GM21390 (cell line): ENCODE measurements around the gene RASGEF1B.

Source experiments
- ATAC-seq: cut with Tn5 transposase; IDR thresholded peaks from one replicate; pipeline ENCODE4 v1.9.1; 2021; ENCODE audit not compliant: unreplicated experiment

The RASGEF1B gene

DNA sequence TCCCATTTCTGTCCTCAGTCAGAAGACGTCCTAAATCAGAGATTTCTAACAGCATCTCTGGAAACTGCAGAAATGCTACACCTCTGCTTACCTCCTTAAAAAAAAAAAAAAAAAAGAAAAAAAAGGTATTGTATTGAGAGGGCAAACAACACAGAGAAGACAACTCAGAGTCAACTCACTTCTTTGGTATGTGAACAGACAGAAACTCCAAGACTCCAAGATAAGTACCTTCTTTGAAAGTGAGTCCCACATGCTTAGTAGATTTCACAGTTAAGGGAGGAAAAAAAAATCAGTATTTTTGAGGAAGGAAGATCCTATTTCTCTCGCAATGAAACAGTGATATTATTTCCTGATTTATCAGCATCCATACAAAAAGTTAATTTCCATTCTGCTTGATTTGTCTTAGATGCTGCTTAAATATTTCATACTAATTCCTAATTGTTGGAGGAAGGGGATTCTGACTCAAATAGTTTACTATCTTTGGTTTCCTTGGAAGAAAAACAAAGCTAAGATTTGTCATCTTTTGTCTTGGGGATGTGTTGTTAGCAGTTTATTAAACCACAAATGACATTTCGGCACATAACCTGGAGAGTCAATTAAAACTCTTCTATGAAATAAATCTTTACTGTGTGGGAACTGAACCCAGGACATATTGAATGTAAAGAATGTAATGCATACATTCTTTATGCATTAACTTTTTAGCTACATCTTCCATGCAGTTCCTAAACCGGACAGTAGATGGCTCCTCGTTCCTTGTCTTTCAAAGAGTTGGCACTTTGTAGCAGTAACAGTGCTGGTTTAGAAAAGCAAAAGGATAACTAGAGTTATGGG lies 4.7 kb downstream of the RASGEF1B start:
- ATAC-seq, result no peak

DNA sequence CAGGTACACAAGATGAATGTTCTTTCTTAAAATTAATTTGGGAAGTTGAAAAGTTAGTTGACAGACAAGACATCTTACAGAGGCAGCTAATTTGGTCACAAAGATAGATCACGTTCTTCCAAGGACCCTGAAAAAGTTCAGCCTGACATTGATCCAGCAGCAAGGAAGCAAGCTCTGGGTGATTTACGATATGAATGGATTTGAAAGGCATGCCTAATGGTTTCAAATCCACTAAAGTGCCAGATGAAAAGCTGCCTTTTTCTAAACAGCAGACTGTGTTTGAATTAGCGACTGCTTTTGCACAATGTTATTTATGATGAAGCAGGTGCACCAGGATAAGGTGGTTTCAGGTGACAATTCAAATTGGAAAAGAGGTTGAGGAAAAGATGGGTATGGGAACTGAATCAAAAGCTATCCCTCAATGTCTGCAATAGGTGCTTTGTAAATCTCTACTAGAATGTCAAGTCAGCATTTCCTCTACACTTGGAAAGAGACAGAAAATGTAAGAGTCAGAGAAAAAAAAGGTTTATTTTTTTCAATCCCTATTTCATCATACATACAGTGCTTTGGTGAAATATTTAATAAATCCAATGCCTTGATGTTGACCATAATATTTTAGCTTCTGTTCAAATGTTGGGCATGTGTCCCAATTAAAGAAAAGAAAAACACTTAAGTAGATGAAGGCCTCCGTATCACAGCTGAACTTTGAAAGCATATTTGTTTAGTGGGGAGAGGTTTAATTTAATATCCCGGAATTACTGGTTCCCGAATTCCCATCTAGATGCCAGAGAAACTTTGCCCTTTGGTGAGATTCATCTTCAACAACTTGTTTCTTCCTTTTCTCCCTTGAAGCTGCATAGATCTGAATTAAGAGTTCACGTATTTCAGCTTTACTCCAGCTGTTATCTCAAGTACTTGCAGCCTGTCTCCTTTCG lies 6.0 kb downstream of the RASGEF1B start:
- no peak for ATAC-seq

GRCh38 chr4:81460834-81461233 lies 10.9 kb downstream of the RASGEF1B start:
- ATAC-seq, result no peak

DNA sequence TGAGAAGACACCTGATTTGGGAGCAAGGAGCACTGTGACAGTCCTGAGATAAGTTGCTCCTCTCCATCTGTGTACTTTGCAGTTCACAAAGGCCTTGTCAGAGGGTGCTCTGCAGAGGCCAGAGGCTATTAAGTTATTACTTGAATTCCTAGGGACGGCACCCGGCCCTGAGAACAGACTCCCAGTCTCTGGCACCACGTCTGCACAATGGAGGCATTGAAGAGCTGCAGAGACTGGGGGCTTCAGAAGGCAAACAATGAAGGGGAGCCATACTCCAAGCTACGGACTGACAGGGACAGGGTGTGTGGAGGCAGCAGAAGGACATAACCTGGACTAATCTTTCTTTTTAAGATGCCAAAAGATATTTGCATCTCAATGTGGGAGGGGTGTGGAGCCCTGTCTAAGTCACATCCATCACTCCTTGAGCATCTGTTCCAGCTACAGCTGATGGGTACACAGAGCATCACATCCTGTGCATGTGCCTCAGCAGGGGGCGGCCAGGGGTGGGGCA lies 11.5 kb downstream of the RASGEF1B start:
- no peak for ATAC-seq

DNA sequence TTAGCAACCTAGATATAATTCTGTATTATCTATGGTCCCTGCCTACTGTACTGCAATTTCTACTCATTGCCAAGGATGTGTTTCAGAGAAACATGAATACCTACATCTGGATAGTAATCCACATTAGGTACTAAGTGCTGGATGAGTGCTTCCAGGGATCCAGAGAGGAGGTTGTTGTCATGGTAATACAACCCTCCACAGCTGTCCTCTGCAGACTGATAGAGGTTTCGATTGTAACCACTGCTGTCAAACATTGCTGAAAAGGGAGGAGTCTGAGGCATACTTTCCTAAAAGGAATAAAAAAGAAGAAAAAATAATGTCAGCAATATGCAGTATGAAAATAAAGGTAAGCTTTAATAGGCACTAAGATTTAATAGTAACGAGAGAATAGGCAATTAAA lies 12.5 kb downstream of the RASGEF1B start:
- no peak for ATAC-seq

DNA sequence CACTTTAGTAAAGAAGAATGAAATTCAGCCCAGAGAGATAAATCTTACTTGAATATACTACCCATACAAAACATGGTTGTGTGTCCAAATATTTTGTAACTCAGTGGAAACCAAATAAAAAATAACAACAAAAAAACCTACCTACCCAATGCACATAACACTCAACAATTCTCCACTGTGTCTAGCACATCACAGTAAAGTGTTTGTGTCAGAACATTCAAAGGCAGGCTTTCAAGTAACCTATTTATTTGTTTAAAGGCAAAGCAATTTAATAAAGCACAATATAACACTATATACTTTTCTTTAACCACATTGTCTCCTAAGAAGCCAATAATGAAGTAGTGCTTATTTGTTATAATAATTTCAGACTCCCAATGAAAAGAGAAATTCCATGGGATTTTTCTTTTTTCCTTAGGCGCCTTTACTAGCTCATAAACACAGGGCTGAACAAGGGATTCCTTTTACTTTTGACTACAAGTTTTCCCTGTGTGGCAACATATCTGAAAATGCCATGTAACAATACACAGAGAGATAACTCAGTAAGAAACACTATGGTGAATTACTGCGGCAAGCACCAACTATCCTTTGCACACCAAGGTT lies 13.7 kb downstream of the RASGEF1B start:
- ATAC-seq, result no peak

- no peak for ATAC-seq
These were observed 14.4 kb downstream of the RASGEF1B start for GRCh38 chr4:81457345-81457744.

DNA sequence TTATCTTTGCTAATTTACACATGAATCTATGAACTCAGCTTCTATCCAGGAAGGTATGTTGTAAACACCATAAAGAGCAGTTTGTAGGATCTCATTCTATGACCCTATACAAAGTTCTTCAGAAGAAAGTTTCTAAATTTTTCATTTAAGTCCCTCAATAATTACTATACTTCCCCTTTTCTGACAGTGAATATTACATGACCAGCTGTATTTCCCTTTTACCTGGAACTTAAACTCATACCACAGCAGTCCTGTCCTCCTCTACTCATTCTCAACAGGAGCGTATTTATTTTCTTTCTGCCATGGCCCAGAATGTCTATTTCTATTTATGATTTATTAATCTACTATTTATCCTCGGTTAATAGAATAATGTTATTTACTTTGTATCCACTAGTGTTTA lies 15.8 kb downstream of the RASGEF1B start:
- ATAC-seq, result no peak

- no peak for ATAC-seq
These were observed 16.8 kb downstream of the RASGEF1B start for GRCh38 chr4:81454948-81455347.

GRCh38 chr4:81454499-81454898 lies 17.2 kb downstream of the RASGEF1B start:
- ATAC-seq, result no peak

GRCh38 chr4:81453024-81453423 lies 18.7 kb downstream of the RASGEF1B start:
- no peak for ATAC-seq

GRCh38 chr4:81452452-81453006 lies 19.2 kb downstream of the RASGEF1B start:
- ATAC-seq, result no peak

GRCh38 chr4:81449015-81449414 lies 22.7 kb downstream of the RASGEF1B start:
- no peak for ATAC-seq

- no peak for ATAC-seq
These were observed 24.0 kb downstream of the RASGEF1B start for GRCh38 chr4:81447566-81448229.

DNA sequence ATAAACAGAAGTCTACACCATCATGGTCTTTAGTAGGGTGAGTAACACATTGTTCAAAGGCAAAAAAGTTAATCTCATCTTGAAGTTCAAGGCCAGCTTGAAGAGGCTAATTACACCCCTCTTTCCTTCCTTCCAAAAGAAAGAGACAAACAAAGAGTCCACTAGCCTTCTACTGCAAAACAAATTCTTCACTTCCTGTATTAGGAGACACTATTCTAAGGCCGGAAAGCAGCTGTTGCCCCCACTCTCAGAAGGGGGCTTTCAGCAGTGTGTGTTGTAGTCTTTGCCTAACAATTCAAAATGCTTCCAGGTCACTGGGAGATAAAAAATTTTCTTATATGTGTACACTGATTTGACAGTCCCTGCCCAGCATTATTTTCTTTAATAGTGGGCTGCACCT lies 25.1 kb downstream of the RASGEF1B start:
- no peak for ATAC-seq

DNA sequence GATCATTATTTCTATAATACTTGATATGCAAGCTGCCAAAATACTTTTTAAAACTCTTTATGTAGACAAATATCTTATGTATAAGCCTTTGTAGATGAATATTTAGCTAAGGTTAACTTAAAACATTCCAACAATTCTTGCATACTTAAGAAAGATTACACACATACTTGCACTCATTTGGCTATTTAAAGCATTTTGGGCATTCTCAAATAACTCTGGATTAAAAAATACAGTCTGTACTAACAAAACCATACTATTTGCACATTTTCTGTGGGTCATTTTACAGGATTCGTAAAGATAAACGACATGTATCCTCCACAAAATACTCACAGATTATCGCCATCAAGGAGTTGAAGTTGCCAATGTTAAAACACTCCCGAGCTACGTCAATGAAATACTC lies 26.5 kb downstream of the RASGEF1B start:
- no peak for ATAC-seq

GRCh38 chr4:81442484-81443085 lies 29.1 kb downstream of the RASGEF1B start:
- ATAC-seq, result no peak

GRCh38 chr4:81440949-81441348 lies 30.8 kb downstream of the RASGEF1B start:
- no peak for ATAC-seq

GRCh38 chr4:81436941-81437574 lies 34.6 kb downstream of the RASGEF1B start:
- no peak for ATAC-seq

DNA sequence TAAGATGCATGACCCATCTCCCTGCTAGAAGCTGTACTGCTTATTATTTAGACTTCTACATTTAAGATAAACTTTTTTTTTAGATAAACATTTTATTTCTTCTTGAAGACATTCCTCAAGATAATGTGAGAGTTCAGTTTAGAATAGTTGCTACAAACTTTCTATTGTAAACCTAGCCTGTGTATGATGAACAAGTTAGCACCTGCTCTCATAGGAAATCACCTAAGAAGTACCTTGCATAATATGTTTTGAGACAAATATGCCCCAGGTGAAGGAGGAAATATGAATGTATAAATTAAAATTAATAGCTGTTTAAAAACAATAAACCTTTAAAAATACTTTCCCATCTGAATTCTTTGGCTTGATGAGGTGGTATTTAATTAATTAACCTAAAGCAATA lies 35.6 kb downstream of the RASGEF1B start:
- no peak for ATAC-seq
